BLaER1 treated with 17β-estradiol and CSF1 and Interleukin-3, amounts not matched to agents 10 nM and 100 nM (cell line): ENCODE results near the gene GP5.

Experiments
- H3K27ac ChIP-seq, 11 experiments: shearing (Covaris generic); formaldehyde crosslinking; 2 replicates each; pipeline ENCODE4 v1.8.1; 2022
- H3K27me3 ChIP-seq, 11 experiments: shearing (Covaris generic); formaldehyde crosslinking; 2 replicates each; pipeline ENCODE4 v1.8.1; 2022
- H3K36me3 ChIP-seq, 11 experiments: shearing (Covaris generic); formaldehyde crosslinking; 2 replicates each; pipeline ENCODE4 v1.8.1; 2022
- H3K4me1 ChIP-seq, 10 experiments: shearing (Covaris generic); formaldehyde crosslinking; 2 replicates each; pipeline ENCODE4 v1.8.1; 2022
- H3K4me2 ChIP-seq, 11 experiments: shearing (Covaris generic); formaldehyde crosslinking; 2 replicates each; pipeline ENCODE4 v1.8.1; 2022
- H3K4me3 ChIP-seq, 10 experiments: shearing (Covaris generic); formaldehyde crosslinking; 2 replicates each; pipeline ENCODE4 v1.8.1; 2022
- H3K9ac ChIP-seq, 11 experiments: shearing (Covaris generic); formaldehyde crosslinking; 2 replicates each; pipeline ENCODE4 v1.8.1; 2022
- H3K9me3 ChIP-seq, 11 experiments: shearing (Covaris generic); formaldehyde crosslinking; replicated peaks in 1 of 11; 2 replicates each; pipeline ENCODE4 v1.8.1; 2022
- H4K20me1 ChIP-seq, 11 experiments: shearing (Covaris generic); formaldehyde crosslinking; 2 replicates each; pipeline ENCODE4 v1.8.1; 2022
- Cebpa-rat ChIP-seq, 11 experiments: shearing (Covaris generic); IDR thresholded peaks; 2 replicates each; pipeline ENCODE4 v1.8.1; 2022

The GP5 gene

DNA sequence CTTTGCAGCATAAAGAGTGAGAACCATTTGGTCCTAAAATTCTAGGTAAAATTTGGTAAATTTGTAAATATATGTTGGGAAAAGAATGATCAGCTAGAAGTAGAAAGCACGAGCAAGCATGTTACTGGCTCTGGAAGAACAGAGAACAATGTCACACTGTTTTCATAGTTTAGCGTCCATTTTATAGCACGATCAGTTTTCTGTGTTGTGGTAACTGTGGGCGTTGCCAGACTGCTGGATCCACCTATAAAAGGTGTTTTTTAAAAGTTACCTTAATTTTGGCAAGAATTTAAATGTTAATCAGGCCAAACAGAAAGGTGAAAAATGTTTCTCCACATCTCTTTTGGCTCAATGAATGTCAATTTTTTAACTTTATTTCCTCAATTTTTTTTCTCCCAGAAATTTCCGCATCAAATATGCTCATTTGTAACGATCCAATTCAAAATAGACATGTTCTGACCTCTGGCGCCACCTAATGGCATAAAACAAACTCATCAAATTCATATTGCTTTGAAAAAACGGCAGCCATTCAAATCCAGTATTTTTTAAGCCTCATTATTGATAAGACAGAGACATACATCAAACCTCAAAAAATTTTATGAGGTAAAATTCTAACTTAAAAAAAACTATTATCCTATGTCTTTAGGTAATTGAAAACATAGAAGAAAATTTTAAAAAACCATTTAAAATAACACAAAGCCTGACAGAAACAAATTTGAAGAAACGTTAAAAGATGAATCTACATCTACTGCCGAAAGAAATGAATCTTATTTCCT lies 5.5 kb upstream of the GP5 start:
- Histone ChIP-seq H3K4me2 (peak overlapping the region in 1 of 11 experiments; percentile 10; a peak in 1 of 22 replicates), H3K27ac (no peak overlapping the region), H3K36me3 (peaks cover 22 to 74% (median 33%) of the 10 kb centered on the region in 11 experiments; a peak in 21 of 22 replicates), H3K27me3 (peaks cover 0 to 11% (median 0%) of the 10 kb centered on the region in 11 experiments; a peak in 5 of 22 replicates), H3K4me1 (peaks cover 6 to 44% (median 21%) of the 10 kb centered on the region in 10 experiments; a peak in 17 of 20 replicates), H4K20me1 (peaks cover 0 to 84% (median 0%) of the 10 kb centered on the region in 11 experiments; a peak in 7 of 22 replicates), H3K4me3 (no peak overlapping the region), H3K9ac (no peak overlapping the region), H3K9me3 (no peaks in the 10 kb centered on the region)
- no peak for TF ChIP-seq Cebpa-rat (IDR thresholded peaks at IDR 0.05)

DNA sequence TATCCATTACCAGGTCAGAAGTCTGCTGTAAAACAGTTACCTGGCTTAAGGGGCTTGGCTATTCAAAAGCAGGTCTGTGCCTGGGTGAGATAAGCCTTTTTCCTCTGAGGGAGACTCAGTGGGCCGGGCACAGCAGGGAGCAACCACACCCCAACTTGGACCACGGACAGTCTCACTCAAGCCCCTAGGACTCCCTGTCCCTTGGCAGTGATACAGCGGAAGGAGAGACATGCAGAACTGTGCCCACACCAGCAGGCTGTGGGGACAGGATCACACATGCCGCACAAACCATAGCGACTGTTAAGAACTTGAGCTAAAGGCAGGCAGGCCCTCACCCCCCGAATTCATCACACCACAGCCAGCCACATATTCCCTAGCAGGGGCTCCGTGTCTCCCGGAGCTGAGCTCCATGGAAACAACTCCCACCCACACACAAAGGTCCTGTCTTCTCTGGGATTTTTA lies 2.8 kb upstream of the GP5 start:
- Histone ChIP-seq H3K27ac (no peak overlapping the region), H3K9me3 (no peaks in the 10 kb centered on the region), H3K36me3 (peaks cover 6 to 47% (median 19%) of the 10 kb centered on the region in 11 experiments; a peak in 18 of 22 replicates), H3K4me1 (peaks cover 26 to 63% (median 45%) of the 10 kb centered on the region in 10 experiments), H4K20me1 (peaks cover 0 to 62% (median 0%) of the 10 kb centered on the region in 11 experiments; a peak in 7 of 22 replicates), H3K4me3 (no peak overlapping the region), H3K27me3 (peaks cover 17 to 37% (median 25%) of the 10 kb centered on the region in 11 experiments), H3K4me2 (peak overlapping the region in 5 of 11 experiments; percentile 2 to 41 (median 29); a peak in 5 of 22 replicates), H3K9ac (no peak overlapping the region)
- no peak for TF ChIP-seq Cebpa-rat (IDR thresholded peaks at IDR 0.05)

DNA sequence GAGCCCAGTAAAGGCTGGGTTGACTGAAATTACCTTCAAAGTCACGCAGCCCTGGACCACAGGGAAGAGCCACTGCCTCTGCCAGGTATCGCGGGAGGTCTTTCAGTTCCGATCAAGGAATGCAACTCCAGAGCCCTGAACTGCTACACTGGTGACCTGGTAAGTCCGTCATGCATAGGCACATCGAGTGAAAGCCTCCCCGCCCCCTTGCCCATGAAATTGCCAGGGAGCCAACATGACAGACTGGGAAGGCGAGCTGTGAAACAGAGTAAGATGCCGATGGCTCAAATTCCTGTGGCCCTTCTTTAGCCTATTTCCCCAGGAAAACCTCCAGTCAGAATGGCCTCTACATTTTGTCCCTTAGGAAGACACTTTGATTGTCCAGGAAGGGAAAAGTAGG lies 2.3 kb upstream of the GP5 start:
- Histone ChIP-seq H3K9ac (no peak overlapping the region), H3K27me3 (peaks cover 17 to 41% (median 26%) of the 10 kb centered on the region in 11 experiments), H3K9me3 (no peaks in the 10 kb centered on the region), H4K20me1 (peaks cover 0 to 57% (median 0%) of the 10 kb centered on the region in 11 experiments; a peak in 7 of 22 replicates), H3K4me3 (no peak overlapping the region), H3K4me2 (peak overlapping the region in 5 of 11 experiments; percentile 22 to 41 (median 30); a peak in 9 of 22 replicates), H3K4me1 (peaks cover 32 to 68% (median 51%) of the 10 kb centered on the region in 10 experiments), H3K36me3 (peaks cover 6 to 42% (median 18%) of the 10 kb centered on the region in 11 experiments; a peak in 18 of 22 replicates), H3K27ac (no peak overlapping the region)
- no peak for TF ChIP-seq Cebpa-rat (IDR thresholded peaks at IDR 0.05)

DNA sequence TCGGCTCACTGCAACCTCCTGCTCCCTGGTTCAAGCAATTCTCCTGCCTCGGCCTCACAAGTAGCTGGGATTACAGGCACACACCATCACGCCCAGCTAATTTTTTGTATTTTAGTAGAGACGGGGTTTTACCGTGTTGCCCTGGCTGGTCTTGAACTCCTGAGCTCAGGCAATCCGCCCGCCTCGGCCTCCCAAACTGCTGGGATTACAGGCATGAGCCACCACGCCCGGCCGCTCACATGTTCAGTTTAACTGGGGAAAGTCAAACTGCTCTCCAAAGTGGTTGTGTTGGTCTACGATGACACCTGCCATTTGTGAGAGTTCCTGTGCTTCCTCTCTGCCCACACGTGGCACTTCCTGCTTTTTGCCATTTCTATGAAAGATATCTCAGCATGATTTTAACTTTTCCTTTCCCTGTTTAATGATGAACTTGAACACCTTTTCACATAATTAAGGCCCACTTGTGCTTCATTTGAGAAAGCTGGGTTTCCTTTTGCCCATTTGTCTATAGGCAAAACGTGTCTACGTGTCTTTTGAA lies 877 bp upstream of the GP5 start:
- no peak for TF ChIP-seq Cebpa-rat (IDR thresholded peaks at IDR 0.05)
- Histone ChIP-seq H3K4me1 (peaks cover 46 to 81% (median 65%) of the 10 kb centered on the region in 10 experiments), H3K4me2 (peak overlapping the region in 10 of 11 experiments; percentile 9 to 98 (median 79); a peak in 16 of 22 replicates), H3K4me3 (no peak overlapping the region), H4K20me1 (peaks cover 0 to 43% (median 0%) of the 10 kb centered on the region in 11 experiments; a peak in 6 of 22 replicates), H3K9ac (no peak overlapping the region), H3K9me3 (no peaks in the 10 kb centered on the region), H3K27me3 (peaks cover 17 to 41% (median 26%) of the 10 kb centered on the region in 11 experiments), H3K36me3 (peaks cover 0 to 28% (median 6%) of the 10 kb centered on the region in 11 experiments; a peak in 11 of 22 replicates), H3K27ac (peak overlapping the region in 1 of 11 experiments; percentile 11; a peak in 1 of 22 replicates)

DNA sequence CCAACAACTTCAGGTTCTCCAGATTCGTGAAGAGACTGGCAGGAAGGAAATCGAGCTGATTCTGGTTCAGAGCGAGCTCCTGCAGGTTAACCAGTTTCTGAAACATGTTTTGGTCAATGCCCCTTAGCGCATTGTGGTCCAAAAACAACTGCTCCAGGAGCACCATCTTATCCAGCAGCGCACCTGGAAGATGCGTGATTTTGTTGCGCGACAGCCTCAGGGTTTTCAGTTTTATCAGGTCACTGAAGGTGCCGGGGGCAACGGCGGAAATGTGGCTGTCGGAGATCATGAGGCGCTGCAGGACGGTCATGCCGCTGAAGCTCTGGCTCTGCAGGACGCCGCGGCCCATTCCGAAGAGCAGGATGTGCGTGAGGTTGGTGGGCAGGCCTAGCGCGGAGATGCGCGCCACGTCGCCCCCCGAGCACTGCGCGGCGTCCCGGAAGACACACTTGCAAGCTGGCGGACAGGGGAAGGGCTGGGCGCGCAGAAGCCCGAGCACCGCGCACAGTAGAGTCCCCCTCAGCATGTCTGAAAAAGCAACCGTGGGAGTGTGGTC lies 1.2 kb downstream of the GP5 start:
- no peak for TF ChIP-seq Cebpa-rat (IDR thresholded peaks at IDR 0.05)
- Histone ChIP-seq H4K20me1 (peaks cover 0 to 24% (median 0%) of the 10 kb centered on the region in 11 experiments; a peak in 5 of 22 replicates), H3K4me1 (peaks cover 47 to 78% (median 63%) of the 10 kb centered on the region in 10 experiments), H3K36me3 (peaks cover 0 to 10% (median 0%) of the 10 kb centered on the region in 11 experiments; a peak in 4 of 22 replicates), H3K27ac (peak overlapping the region in 7 of 11 experiments; percentile 60 to 87 (median 80); a peak in 12 of 22 replicates), H3K9ac (peak overlapping the region in 9 of 11 experiments; percentile 59 to 78 (median 69); a peak in 15 of 22 replicates), H3K9me3 (no peaks in the 10 kb centered on the region; a peak in 1 of 22 replicates), H3K27me3 (peaks cover 17 to 41% (median 26%) of the 10 kb centered on the region in 11 experiments), H3K4me2 (peak overlapping the region; percentile 93 to 99 (median 98)), H3K4me3 (peak overlapping the region; percentile 46 to 69 (median 56))

DNA sequence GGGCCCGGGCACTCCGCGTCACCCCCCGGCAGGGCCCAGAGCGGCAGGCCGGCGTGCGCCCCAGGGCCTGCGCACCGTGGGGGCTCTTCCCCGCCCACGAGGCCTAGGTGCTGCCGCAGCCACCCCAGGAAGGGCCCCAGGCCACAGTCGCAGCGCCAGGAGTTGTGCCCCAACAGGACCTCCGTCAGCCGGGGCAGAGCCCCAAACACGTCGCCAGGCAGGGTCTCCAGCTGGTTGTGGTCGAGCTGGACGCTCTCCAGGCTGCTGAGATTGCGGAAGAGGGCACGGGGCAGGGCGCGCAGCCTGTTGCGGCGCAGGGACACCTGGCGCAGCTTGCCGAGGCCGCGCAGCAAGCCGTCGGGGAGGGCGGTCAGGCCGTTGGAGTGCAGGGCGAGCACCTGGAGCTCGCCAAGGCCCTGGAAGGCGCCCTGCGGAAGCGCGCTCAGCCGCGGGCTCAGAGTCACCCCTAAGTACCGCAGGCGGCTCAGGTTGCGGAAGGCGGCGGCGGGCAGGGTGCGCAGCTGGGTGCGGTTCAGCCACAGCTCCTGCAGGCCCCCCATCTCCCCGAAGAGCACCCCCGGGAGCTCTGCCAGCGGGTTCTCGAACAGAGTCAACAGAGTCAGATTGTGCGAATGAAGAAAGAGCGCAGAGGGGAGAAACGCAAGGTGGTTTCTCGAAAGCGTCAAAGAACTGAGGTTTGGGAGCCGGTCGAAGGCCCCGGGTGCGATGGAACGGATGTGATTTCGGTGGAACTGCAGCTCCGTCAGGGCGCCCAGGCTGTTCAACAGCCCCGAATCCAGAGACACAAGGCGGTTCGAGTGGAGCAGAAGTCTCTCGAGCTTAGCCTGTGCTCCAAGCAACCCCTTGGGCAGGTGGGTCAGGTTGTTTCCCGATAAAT lies 2.0 kb downstream of the GP5 start:
- H3K4me3 ChIP-seq = peak overlapping the region; percentile 46 to 69 (median 56)
- H3K27ac ChIP-seq = peak overlapping the region in 9 of 11 experiments; percentile 51 to 87 (median 71); a peak in 18 of 22 replicates
- peak overlapping the region; percentile 93 to 99 (median 98) for H3K4me2 ChIP-seq

DNA sequence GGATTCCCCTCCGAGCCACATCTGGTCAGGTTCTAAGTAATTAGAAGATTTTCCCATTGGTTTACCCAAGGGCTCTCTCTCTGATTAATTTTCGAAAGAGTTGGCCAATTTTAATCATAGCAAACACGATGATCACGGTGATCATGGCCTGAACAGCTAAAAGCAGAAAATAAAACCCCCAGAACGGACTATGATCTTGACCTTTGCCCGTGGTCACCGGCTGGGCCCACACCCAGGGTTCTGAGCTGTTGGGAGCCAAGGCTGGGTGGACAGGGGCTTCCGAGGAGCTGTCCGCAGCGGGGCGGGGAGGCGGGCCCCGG lies 2.6 kb downstream of the GP5 start:
- peaks cover 17 to 41% (median 26%) of the 10 kb centered on the region in 11 experiments for H3K27me3 ChIP-seq
- H4K20me1 ChIP-seq = peaks cover 0 to 17% (median 0%) of the 10 kb centered on the region in 11 experiments; a peak in 4 of 22 replicates
- 0 out of 22 replicates have a peak, but pooled peaks cover 0 to under 1% (median 0%) of the 10 kb centered on the region in 11 experiments for H3K36me3 ChIP-seq
- H3K27ac ChIP-seq = peak overlapping the region in 9 of 11 experiments; percentile 51 to 87 (median 71); a peak in 18 of 22 replicates
- peaks cover 4 to 13% (median 7%) of the 10 kb centered on the region in 11 experiments; a peak in 21 of 22 replicates for H3K9me3 ChIP-seq
- TF ChIP-seq Cebpa-rat (IDR thresholded peaks at IDR 0.05) = no peak
- peak overlapping the region; percentile 93 to 99 (median 98) for H3K4me2 ChIP-seq
- H3K9ac ChIP-seq = peak overlapping the region; percentile 40 to 78 (median 62); a peak in 21 of 22 replicates
- peaks cover 47 to 65% (median 62%) of the 10 kb centered on the region in 10 experiments for H3K4me1 ChIP-seq
- H3K4me3 ChIP-seq = peak overlapping the region; percentile 46 to 69 (median 56)

More for the DNA sequence above, 2.0 kb downstream of the GP5 start:
- peaks cover 17 to 41% (median 26%) of the 10 kb centered on the region in 11 experiments for H3K27me3 ChIP-seq
- TF ChIP-seq Cebpa-rat (IDR thresholded peaks at IDR 0.05) = peak in 4 of 11 experiments; percentile 24 to 61 (median 54); a peak in 4 of 22 replicates
- peaks cover 47 to 71% (median 62%) of the 10 kb centered on the region in 10 experiments for H3K4me1 ChIP-seq
- peak overlapping the region; percentile 40 to 78 (median 62); a peak in 21 of 22 replicates for H3K9ac ChIP-seq
- peaks cover 0 to 6% (median 0%) of the 10 kb centered on the region in 11 experiments; a peak in 3 of 22 replicates for H3K36me3 ChIP-seq
- H4K20me1 ChIP-seq = peaks cover 0 to 23% (median 0%) of the 10 kb centered on the region in 11 experiments; a peak in 5 of 22 replicates
- peaks cover 0 to 7% (median 1%) of the 10 kb centered on the region in 11 experiments; a peak in 14 of 22 replicates for H3K9me3 ChIP-seq
